ENCODE data around the gene TEAD4.

DNA sequence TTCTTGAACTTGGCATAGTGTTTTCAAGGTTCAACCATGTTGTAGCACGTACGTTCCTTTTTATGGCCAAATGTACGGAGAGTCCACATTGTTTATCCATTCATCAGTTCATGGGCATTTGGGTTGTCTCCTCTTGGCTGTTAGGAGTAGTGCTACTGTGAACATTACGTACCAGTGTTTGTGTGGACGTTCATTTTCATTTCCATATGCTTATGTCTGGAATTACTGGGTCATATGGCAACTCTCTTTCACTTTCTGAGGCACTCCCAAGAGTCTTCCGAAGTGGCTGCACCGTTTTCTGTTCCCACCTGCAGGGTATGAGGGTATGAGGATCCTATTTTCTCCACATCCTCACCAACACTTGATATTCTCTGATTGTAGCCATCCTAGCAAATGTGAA is 68.9 kb downstream of the TEAD4 start:
- TF ChIP-seq RAD21 (IDR thresholded peaks at IDR 0.05; ENCODE audit: low read depth) (no peak), CTCF (IDR thresholded peaks at IDR 0.05 in 2 of 3, conservative IDR thresholded peaks at IDR 0.05 in 1 of 3; ENCODE audit: borderline replicate concordance in 1 of 3, insufficient read depth in 1 of 3, low read depth in 2 of 3, low read length in 2 of 3) (no peak), ATF3 (IDR thresholded peaks at IDR 0.05) (no peak), ZFX (IDR thresholded peaks at IDR 0.05) (no peak), EZH2 (IDR thresholded peaks at IDR 0.05) (no peak), POLR2A (IDR thresholded peaks at IDR 0.05; ENCODE audit: borderline replicate concordance, extremely low read depth, insufficient read depth, insufficient read length) (no peak)
- TF ChIP-seq, protein P1, sequence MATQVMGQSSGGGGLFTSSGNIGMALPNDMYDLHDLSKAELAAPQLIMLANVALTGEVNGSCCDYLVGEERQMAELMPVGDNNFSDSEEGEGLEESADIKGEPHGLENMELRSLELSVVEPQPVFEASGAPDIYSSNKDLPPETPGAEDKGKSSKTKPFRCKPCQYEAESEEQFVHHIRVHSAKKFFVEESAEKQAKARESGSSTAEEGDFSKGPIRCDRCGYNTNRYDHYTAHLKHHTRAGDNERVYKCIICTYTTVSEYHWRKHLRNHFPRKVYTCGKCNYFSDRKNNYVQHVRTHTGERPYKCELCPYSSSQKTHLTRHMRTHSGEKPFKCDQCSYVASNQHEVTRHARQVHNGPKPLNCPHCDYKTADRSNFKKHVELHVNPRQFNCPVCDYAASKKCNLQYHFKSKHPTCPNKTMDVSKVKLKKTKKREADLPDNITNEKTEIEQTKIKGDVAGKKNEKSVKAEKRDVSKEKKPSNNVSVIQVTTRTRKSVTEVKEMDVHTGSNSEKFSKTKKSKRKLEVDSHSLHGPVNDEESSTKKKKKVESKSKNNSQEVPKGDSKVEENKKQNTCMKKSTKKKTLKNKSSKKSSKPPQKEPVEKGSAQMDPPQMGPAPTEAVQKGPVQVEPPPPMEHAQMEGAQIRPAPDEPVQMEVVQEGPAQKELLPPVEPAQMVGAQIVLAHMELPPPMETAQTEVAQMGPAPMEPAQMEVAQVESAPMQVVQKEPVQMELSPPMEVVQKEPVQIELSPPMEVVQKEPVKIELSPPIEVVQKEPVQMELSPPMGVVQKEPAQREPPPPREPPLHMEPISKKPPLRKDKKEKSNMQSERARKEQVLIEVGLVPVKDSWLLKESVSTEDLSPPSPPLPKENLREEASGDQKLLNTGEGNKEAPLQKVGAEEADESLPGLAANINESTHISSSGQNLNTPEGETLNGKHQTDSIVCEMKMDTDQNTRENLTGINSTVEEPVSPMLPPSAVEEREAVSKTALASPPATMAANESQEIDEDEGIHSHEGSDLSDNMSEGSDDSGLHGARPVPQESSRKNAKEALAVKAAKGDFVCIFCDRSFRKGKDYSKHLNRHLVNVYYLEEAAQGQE (IDR thresholded peaks at IDR 0.05; ENCODE audit: low read depth) = no peak
